Prostate gland (tissue), 2 donors: ENCODE results near the gene ANKFY1. TPM values are rescaled to one million over a fixed set of nuclear protein-coding genes. Genes with fewer than 3 reads are reported as not detected.
"Not testable (repeated sequence)": the region's sequence is repeated elsewhere in the genome, so short reads cannot be mapped to it uniquely, and the experiment has no call there.

ENCODE experiments used
- DNase-seq: peaks from one replicate; pipeline ENCODE4 v3.0.0-alpha.2; 2019; ENCODE audit warnings: low spot score
- H3K27ac ChIP-seq, 2 donors: fragments of 200-600 bp; sonication (generic); 2 replicates each; pipeline ENCODE4 v1.5.1; 2017 to 2019
- H3K27me3 ChIP-seq: fragments of 200-600 bp; sonication (generic); replicated peaks from 2 replicates; pipeline ENCODE4 v1.5.1; 2019; ENCODE audit not compliant: insufficient read depth
- H3K36me3 ChIP-seq, 2 donors: fragments of 200-600 bp; sonication (generic); 1 replicate in 1 of 2; 2 replicates in 1 of 2; pipeline versions ENCODE4 v1.5.1 to v1.8.1; 2017 to 2019
- H3K4me1 ChIP-seq: fragments of 200-600 bp; sonication (generic); replicated peaks from 2 replicates; pipeline ENCODE4 v1.5.1; 2019
- H3K4me3 ChIP-seq, 2 donors: fragments of 200-600 bp; sonication (generic); 2 replicates each; pipeline ENCODE4 v1.5.1; 2017 to 2019
- H3K9me3 ChIP-seq: fragments of 200-600 bp; sonication (generic); 2 replicates; pipeline ENCODE4 v1.5.1; 2017
- CTCF ChIP-seq, 4 experiments: fragments of 200-600 bp in 2 of 4; fragments of 450-650 bp in 2 of 4; sonication (generic) in 2 of 4; IDR thresholded peaks; 1 replicate in 3 of 4; 2 replicates in 1 of 4; pipeline ENCODE4 v1.5.1; 2016 to 2019; ENCODE audit warnings: antibody characterized with exemption in 4 of 4, mild to moderate bottlenecking in 2 of 4, moderate library complexity in 2 of 4
- POLR2A ChIP-seq: fragments of 450-650 bp; IDR thresholded peaks from one replicate; pipeline ENCODE4 v1.6.1; 2016; ENCODE audit warnings: antibody characterized with exemption, mild to moderate bottlenecking
- POLR2AphosphoS5 ChIP-seq: sonication (generic); formaldehyde crosslinking; IDR thresholded peaks from one replicate; pipeline ENCODE4 v1.6.1; 2017; ENCODE audit warnings: antibody characterized with exemption
- WGBS: methylation state at CpG from one replicate; pipeline ENCODE4 v1.1.5; 2018; 5-methylcytosine and 5-hydroxymethylcytosine counted together
- intact Hi-C: fragments of 100-400 bp; cut with DNase I; formaldehyde crosslinking; loops from one replicate; pipeline ENCODE4 v1.14.2; 2022
- total RNA-seq, 2 donors: library from RNA; depleted of rRNA; stranded (reverse); fragments of >200 nt; gene quantifications; one replicate each; pipeline ENCODE4 v1.1.0, GENCODE V29; 2016

The ANKFY1 gene
- total RNA-seq, 2 donors from 2014 or later, result 35.2 to 46.0 TPM

- H3K4me1 ChIP-seq, result no peaks in the 10 kb centered on the region
- TF ChIP-seq POLR2AphosphoS5 (no peak), POLR2A (no peak), CTCF (IDR thresholded peaks at IDR 0.05) (no peak)
- WGBS, result 96% methylated on average over 8 of the region's 8 CpGs
- no peak overlapping the region for H3K27ac ChIP-seq
- intact Hi-C loops, result loop anchor here (5.0 kb wide), 1 partner anchor 39 kb away; no protein-coding TSS in a partner anchor
- no peaks in the 10 kb centered on the region for H3K9me3 ChIP-seq
- H3K27me3 ChIP-seq, result no peaks in the 10 kb centered on the region
- H3K4me3 ChIP-seq, result no peak overlapping the region
- no peak for DNase-seq
- no peaks in the 10 kb centered on the region for H3K36me3 ChIP-seq
These were observed 2.3 kb downstream of the ANKFY1 start for GRCh38 chr17:4261452-4261851.

- WGBS, result 81% methylated on average over 3 of the region's 3 CpGs
- intact Hi-C loops, result no loop called here
These were observed 4.9 kb downstream of the ANKFY1 start for GRCh38 chr17:4258867-4259266.

GRCh38 chr17:4256952-4257351, 6.8 kb downstream of the ANKFY1 start:
- H3K36me3 ChIP-seq, result no peaks in the 10 kb centered on the region
- intact Hi-C loops, result no loop called here
- no peak for DNase-seq
- no peak overlapping the region for H3K4me3 ChIP-seq
- 90% methylated on average over 2 of the region's 2 CpGs for WGBS
- no peak overlapping the region for H3K27ac ChIP-seq
- H3K9me3 ChIP-seq, result no peaks in the 10 kb centered on the region
- no peaks in the 10 kb centered on the region for H3K27me3 ChIP-seq
- H3K4me1 ChIP-seq, result no peaks in the 10 kb centered on the region
- no peak for TF ChIP-seq POLR2AphosphoS5
- TF ChIP-seq POLR2A, result no peak
- no peak for TF ChIP-seq CTCF (IDR thresholded peaks at IDR 0.05)

More at GRCh38 chr17:4258867-4259266, 4.9 kb downstream of the ANKFY1 start:
- H3K4me3 ChIP-seq, result no peak overlapping the region
- no peaks in the 10 kb centered on the region for H3K27me3 ChIP-seq
- no peaks in the 10 kb centered on the region for H3K36me3 ChIP-seq
- TF ChIP-seq POLR2AphosphoS5 (no peak), POLR2A (no peak), CTCF (IDR thresholded peaks at IDR 0.05) (no peak)
- no peaks in the 10 kb centered on the region for H3K9me3 ChIP-seq
- no peak overlapping the region for H3K27ac ChIP-seq
- no peaks in the 10 kb centered on the region for H3K4me1 ChIP-seq
- DNase-seq, result no peak

GRCh38 chr17:4255271-4255670, 8.5 kb downstream of the ANKFY1 start:
- H3K4me1 ChIP-seq, H3K4me3 ChIP-seq, DNase-seq, H3K27ac ChIP-seq, intact Hi-C loops, H3K36me3 ChIP-seq, H3K9me3 ChIP-seq, H3K27me3 ChIP-seq: not testable (repeated sequence)
- 75% methylated on average over 6 of the region's 6 CpGs for WGBS

- Histone ChIP-seq H3K4me1 (no peaks in the 10 kb centered on the region), H3K27ac (no peak overlapping the region), H3K36me3 (no peaks in the 10 kb centered on the region), H3K4me3 (no peak overlapping the region), H3K9me3 (no peaks in the 10 kb centered on the region), H3K27me3 (no peaks in the 10 kb centered on the region)
- DNase-seq, result no peak
- TF ChIP-seq CTCF (IDR thresholded peaks at IDR 0.05), result no peak
- TF ChIP-seq POLR2AphosphoS5, result no peak
- TF ChIP-seq POLR2A, result no peak
- WGBS, result 89% methylated on average over 2 of the region's 2 CpGs
- intact Hi-C loops, result no loop called here
These were observed 12.9 kb downstream of the ANKFY1 start for GRCh38 chr17:4250887-4251286.
